Measurements from ENCODE around the gene LGALS4.
"Not testable (repeated sequence)": the region's sequence is repeated elsewhere in the genome, so short reads cannot be mapped to it uniquely, and the experiment has no call there.

LGALS4 gene

DNA sequence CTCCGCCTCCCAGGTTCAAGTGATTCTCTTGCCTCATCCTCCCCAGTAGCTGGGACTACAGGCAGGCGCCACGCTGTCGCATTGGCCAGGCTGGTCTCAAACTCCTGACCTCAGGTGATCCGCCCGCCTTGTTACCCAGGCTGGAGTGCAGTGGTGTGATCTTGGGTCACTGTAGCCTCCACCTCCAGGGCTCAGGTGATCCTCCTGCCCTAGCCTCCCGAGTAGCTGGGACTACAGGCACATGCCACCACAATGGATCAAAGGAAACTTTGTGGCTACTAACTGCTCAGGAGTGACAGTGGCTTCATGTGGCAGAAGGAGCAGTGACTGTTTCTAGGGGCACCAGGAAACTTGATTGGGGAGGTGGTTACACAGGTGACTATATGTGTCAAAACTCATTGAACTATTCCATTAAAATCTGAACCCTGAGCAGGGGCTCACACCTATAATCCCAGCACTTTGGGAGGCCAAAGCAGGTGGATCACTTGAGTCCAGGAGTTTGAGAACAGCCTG is 27.5 kb downstream of the LGALS4 start:
- Histone ChIP-seq H2AFZ (ENCODE audit: insufficient read depth, low read length, poor library complexity) (no peak overlapping the region), H3K4me1 (ENCODE audit: control insufficient read depth in 1 of 2, insufficient read depth in 2 of 2, low read length in 2 of 2) (no peaks in the 10 kb centered on the region), H4K12ac (ENCODE audit: low read depth, low read length) (no peak overlapping the region), H3K14ac (ENCODE audit: low read length) (no peak overlapping the region), H3K4me3 (ENCODE audit: low read depth, low read length) (no peak overlapping the region), H4K91ac (ENCODE audit: low read depth, low read length) (no peak overlapping the region), H3K4ac (ENCODE audit: low read depth, low read length) (no peak overlapping the region), H3K79me2 (ENCODE audit: control insufficient read depth, insufficient read depth, low read length, poor library complexity) (no peaks in the 10 kb centered on the region), H4K8ac (ENCODE audit: low read depth, low read length) (no peak overlapping the region), H3K36me3 (ENCODE audit: control insufficient read depth in 1 of 2, insufficient read depth in 2 of 2, low read length in 2 of 2) (no peaks in the 10 kb centered on the region), H3K4me2 (ENCODE audit: low read length) (no peak overlapping the region), H3K9me3 (ENCODE audit: insufficient read depth, low read depth, low read length) (no peaks in the 10 kb centered on the region), H2AK5ac (ENCODE audit: low read length) (no peak overlapping the region), H3K18ac (ENCODE audit: low read length) (no peak overlapping the region), H3K9ac (ENCODE audit: low read length) (no peak overlapping the region), H3K27me3 (ENCODE audit: insufficient read depth, low read length) (no peaks in the 10 kb centered on the region), H2BK5ac (ENCODE audit: low read depth, low read length, poor library complexity) (no peak overlapping the region), H3K27ac (ENCODE audit: low read depth, low read length) (no peak overlapping the region), H2BK12ac (ENCODE audit: low read length) (no peak overlapping the region), H3K79me1 (ENCODE audit: low read length) (peaks cover 1% of the 10 kb centered on the region), H2BK120ac (ENCODE audit: insufficient read depth, low read length, poor library complexity) (no peak overlapping the region), H3K23ac (ENCODE audit: low read length) (no peak overlapping the region)
- no CpG with 5 or more reads among the region's 7 CpGs for WGBS (ENCODE audit: extremely low coverage, insufficient coverage, insufficient read length)
- no peak for DNase-seq

DNA sequence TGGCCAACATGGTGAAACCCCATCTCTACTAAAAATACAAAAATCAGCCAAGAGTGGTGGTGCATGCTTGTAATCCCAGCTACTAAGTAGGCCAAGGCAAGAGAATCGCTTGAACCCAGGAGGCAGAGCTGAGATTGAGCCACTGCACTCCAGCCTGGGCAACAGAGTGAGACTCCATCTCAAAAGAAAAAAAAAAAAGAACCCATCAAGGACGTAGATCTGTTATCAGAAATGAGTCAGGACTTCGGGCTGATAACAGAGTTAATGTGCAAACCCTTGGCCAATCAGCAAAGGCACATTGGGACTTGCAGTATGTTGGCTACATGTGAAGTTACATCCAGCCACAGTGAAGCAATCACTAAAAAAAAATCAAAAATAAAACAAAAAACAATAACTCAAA is 28.5 kb downstream of the LGALS4 start:
- Histone ChIP-seq H3K23ac (ENCODE audit: low read length) (no peak overlapping the region), H3K4ac (ENCODE audit: low read depth, low read length) (no peak overlapping the region), H2BK12ac (ENCODE audit: low read length) (no peak overlapping the region), H2BK120ac (ENCODE audit: insufficient read depth, low read length, poor library complexity) (no peak overlapping the region), H3K27me3 (ENCODE audit: insufficient read depth, low read length) (no peaks in the 10 kb centered on the region), H3K4me2 (ENCODE audit: low read length) (no peak overlapping the region), H3K79me1 (ENCODE audit: low read length) (peaks cover 1% of the 10 kb centered on the region), H3K9ac (ENCODE audit: low read length) (no peak overlapping the region), H2AK5ac (ENCODE audit: low read length) (no peak overlapping the region), H3K14ac (ENCODE audit: low read length) (no peak overlapping the region), H3K79me2 (ENCODE audit: control insufficient read depth, insufficient read depth, low read length, poor library complexity) (no peaks in the 10 kb centered on the region), H3K4me3 (ENCODE audit: low read depth, low read length) (no peak overlapping the region), H3K18ac (ENCODE audit: low read length) (no peak overlapping the region), H4K91ac (ENCODE audit: low read depth, low read length) (no peak overlapping the region), H3K9me3 (ENCODE audit: insufficient read depth, low read depth, low read length) (no peaks in the 10 kb centered on the region), H3K36me3 (ENCODE audit: control insufficient read depth in 1 of 2, insufficient read depth in 2 of 2, low read length in 2 of 2) (no peaks in the 10 kb centered on the region), H4K8ac (ENCODE audit: low read depth, low read length) (no peak overlapping the region), H3K27ac (ENCODE audit: low read depth, low read length) (no peak overlapping the region), H2BK5ac (ENCODE audit: low read depth, low read length, poor library complexity) (no peak overlapping the region), H3K4me1 (ENCODE audit: control insufficient read depth in 1 of 2, insufficient read depth in 2 of 2, low read length in 2 of 2) (no peaks in the 10 kb centered on the region), H2AFZ (ENCODE audit: insufficient read depth, low read length, poor library complexity) (no peak overlapping the region), H4K12ac (ENCODE audit: low read depth, low read length) (no peak overlapping the region)
- DNase-seq: peak; percentile 28 to 62
- WGBS (ENCODE audit: extremely low coverage, insufficient coverage, insufficient read length): no CpG with 5 or more reads among the region's 3 CpGs

DNA sequence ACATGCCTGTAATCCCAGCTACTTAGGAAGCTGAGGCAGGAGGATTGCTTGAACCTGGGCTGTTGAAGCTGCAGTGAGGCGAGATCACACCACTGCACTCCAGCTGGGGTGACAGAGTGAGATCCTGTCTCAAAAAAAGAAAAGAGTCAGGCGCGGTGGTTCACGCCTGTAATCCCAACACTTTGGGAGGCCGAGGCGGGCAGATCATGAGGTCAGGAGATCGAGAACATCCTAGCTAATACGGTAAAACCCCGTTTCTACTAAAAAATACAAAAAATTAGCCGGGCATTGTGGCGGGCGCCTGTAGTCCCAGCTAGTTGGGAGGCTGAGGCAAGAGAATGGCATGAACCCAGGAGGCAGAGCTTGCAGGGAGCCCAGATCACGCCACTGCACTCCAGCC is 30.5 kb downstream of the LGALS4 start:
- H2AFZ ChIP-seq (ENCODE audit: insufficient read depth, low read length, poor library complexity); H4K91ac ChIP-seq (ENCODE audit: low read depth, low read length): not testable (repeated sequence)

DNA sequence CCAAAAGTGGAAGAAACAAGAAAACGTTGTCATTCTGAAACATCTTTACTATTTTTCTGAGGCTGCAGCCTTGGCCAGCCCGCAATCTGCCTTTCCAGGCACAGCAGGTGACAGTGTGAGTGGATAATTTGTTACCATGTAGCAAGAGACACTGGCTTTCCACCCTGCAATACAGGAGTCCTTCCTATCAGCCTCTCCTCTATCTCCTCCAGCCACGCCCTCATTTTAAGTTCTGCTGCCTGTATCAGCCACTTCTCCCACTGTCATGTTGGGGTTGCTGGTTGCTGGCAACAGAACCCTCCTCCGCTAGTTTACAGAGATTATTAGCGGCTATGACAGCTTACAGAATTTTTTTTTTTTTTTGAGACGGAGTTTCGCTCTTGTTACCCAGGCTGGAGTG is 31.7 kb downstream of the LGALS4 start:
- H3K4me3 ChIP-seq (ENCODE audit: low read depth, low read length): no peak overlapping the region
- no CpG with 5 or more reads among the region's 7 CpGs for WGBS (ENCODE audit: extremely low coverage, insufficient coverage, insufficient read length)
- no peak overlapping the region for H3K4me2 ChIP-seq (ENCODE audit: low read length)
- H4K91ac ChIP-seq (ENCODE audit: low read depth, low read length): no peak overlapping the region
- H3K79me1 ChIP-seq (ENCODE audit: low read length): peaks cover 1% of the 10 kb centered on the region
- H3K9me3 ChIP-seq (ENCODE audit: insufficient read depth, low read depth, low read length): no peaks in the 10 kb centered on the region
- H2AFZ ChIP-seq (ENCODE audit: insufficient read depth, low read length, poor library complexity): no peak overlapping the region
- peak overlapping the region; percentile 61 for H3K23ac ChIP-seq (ENCODE audit: low read length)
- H3K4me1 ChIP-seq (ENCODE audit: control insufficient read depth in 1 of 2, insufficient read depth in 2 of 2, low read length in 2 of 2): no peaks in the 10 kb centered on the region
- no peak overlapping the region for H3K18ac ChIP-seq (ENCODE audit: low read length)
- no peak overlapping the region for H3K27ac ChIP-seq (ENCODE audit: low read depth, low read length)
- no peak overlapping the region for H3K14ac ChIP-seq (ENCODE audit: low read length)
- H3K27me3 ChIP-seq (ENCODE audit: insufficient read depth, low read length): no peaks in the 10 kb centered on the region
- no peak overlapping the region for H3K9ac ChIP-seq (ENCODE audit: low read length)
- H4K8ac ChIP-seq (ENCODE audit: low read depth, low read length): no peak overlapping the region
- H2BK120ac ChIP-seq (ENCODE audit: insufficient read depth, low read length, poor library complexity): no peak overlapping the region
- H2BK5ac ChIP-seq (ENCODE audit: low read depth, low read length, poor library complexity): no peak overlapping the region
- H4K12ac ChIP-seq (ENCODE audit: low read depth, low read length): no peak overlapping the region
- H3K79me2 ChIP-seq (ENCODE audit: control insufficient read depth, insufficient read depth, low read length, poor library complexity): no peaks in the 10 kb centered on the region
- H3K36me3 ChIP-seq (ENCODE audit: control insufficient read depth in 1 of 2, insufficient read depth in 2 of 2, low read length in 2 of 2): no peaks in the 10 kb centered on the region
- no peak overlapping the region for H3K4ac ChIP-seq (ENCODE audit: low read depth, low read length)
- no peak overlapping the region for H2BK12ac ChIP-seq (ENCODE audit: low read length)
- DNase-seq: no peak
- H2AK5ac ChIP-seq (ENCODE audit: low read length): no peak overlapping the region

More for the DNA sequence above, 30.5 kb downstream of the LGALS4 start:
- not testable (repeated sequence) for H3K4me3 ChIP-seq (ENCODE audit: low read depth, low read length); H3K23ac ChIP-seq (ENCODE audit: low read length); H3K4me1 ChIP-seq (ENCODE audit: control insufficient read depth in 1 of 2, insufficient read depth in 2 of 2, low read length in 2 of 2); H3K27me3 ChIP-seq (ENCODE audit: insufficient read depth, low read length); H3K4ac ChIP-seq (ENCODE audit: low read depth, low read length); H3K4me2 ChIP-seq (ENCODE audit: low read length); H2BK5ac ChIP-seq (ENCODE audit: low read depth, low read length, poor library complexity); H3K36me3 ChIP-seq (ENCODE audit: control insufficient read depth in 1 of 2, insufficient read depth in 2 of 2, low read length in 2 of 2); H3K18ac ChIP-seq (ENCODE audit: low read length); H2BK12ac ChIP-seq (ENCODE audit: low read length); H2AK5ac ChIP-seq (ENCODE audit: low read length); H3K79me2 ChIP-seq (ENCODE audit: control insufficient read depth, insufficient read depth, low read length, poor library complexity); H3K9ac ChIP-seq (ENCODE audit: low read length); H4K12ac ChIP-seq (ENCODE audit: low read depth, low read length); H4K8ac ChIP-seq (ENCODE audit: low read depth, low read length); H2BK120ac ChIP-seq (ENCODE audit: insufficient read depth, low read length, poor library complexity); H3K9me3 ChIP-seq (ENCODE audit: insufficient read depth, low read depth, low read length); DNase-seq; H3K14ac ChIP-seq (ENCODE audit: low read length); H3K27ac ChIP-seq (ENCODE audit: low read depth, low read length); H3K79me1 ChIP-seq (ENCODE audit: low read length)
- no CpG with 5 or more reads among the region's 13 CpGs for whole genome bisulfite sequencing (ENCODE audit: extremely low coverage, insufficient coverage, insufficient read length)
